Measurements from ENCODE around the gene ECD.
"Not testable (repeated sequence)": the region's sequence is repeated elsewhere in the genome, so short reads cannot be mapped to it uniquely, and the experiment has no call there.

The ECD gene

GRCh38 chr10:73156054-73156453 lies 11.8 kb downstream of the ECD start:
- DNase-seq: no peak

DNA sequence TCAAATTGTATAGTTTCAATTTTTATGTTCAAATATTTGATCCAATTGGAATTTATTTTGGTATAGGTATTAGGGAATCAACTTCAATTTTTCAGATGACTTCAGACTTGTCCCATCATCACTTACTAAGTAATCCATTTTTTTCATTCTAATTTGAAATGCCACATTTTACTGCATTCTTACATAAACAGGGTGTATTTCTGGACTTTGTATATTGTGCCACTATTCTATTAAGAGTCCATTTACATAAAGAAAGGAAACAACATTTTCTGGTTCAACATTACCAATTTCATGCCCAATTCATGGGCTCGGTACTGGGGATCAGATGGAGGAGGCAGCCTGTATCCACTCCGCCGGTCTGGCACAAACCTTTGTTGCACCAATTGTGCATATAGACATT lies 15.8 kb downstream of the ECD start:
- DNase-seq: no peak

- not testable (repeated sequence) for DNase-seq
Observed at GRCh38 chr10:73150633-73151413, 17.0 kb downstream of the ECD start.

DNA sequence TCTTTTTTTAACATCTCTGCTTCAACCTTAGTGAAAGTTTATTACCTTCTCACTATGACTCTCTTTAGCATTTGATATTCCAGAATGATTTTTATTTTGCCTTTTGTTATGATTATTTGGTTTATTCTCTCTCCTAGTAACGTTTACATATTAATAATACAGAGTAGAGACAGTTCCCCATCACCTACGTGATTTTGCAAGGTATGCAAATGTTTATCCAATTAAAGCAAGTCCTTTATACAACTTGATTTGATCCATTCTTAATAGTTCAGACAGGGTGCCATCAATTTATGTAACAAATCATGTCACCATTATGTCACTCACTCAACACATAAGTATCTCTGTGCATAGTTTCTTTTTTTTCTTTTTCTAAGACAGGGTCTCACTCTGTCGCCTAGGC lies 26.2 kb downstream of the ECD start:
- no peak for DNase-seq

DNA sequence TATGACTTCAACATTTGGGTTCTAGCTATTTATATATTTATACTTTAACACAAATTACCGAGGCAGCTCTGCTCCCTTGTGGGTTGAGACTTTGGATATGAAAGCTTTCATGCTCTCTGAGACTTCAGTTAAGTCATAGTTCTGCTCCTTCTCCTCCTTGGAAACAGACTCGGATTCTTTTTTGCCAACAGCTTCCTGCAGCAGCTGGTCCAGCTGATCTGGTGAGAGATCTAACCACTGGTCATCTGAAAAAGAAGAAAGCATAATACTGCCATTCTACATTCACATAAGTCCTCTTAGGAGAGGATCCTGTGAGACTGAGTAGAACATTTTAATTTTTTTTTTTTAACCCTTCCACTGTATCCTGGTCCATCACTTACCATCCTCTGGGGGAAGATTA lies 28.6 kb downstream of the ECD start:
- DNase-seq: no peak

DNA sequence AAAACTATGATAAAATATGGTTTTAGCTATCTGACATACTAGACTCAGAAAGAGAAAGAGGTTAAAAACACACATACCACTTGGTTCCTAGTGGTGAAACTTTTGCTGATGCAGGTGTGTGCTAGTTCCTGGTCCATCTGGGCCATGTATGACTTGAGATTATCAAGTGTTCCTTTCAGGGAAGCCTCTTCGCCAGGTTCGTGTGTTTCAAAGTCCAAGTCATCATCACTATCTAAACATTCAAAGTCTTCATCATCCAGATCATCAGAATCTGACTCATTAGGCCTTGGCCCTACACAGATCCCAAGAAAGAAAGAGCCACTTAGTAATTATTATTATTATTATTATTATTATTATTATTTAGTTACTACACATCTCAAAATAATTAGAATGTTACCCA lies 31.2 kb downstream of the ECD start:
- DNase-seq: no peak

GRCh38 chr10:73134727-73135126 lies 33.1 kb downstream of the ECD start:
- DNase-seq: no peak

DNA sequence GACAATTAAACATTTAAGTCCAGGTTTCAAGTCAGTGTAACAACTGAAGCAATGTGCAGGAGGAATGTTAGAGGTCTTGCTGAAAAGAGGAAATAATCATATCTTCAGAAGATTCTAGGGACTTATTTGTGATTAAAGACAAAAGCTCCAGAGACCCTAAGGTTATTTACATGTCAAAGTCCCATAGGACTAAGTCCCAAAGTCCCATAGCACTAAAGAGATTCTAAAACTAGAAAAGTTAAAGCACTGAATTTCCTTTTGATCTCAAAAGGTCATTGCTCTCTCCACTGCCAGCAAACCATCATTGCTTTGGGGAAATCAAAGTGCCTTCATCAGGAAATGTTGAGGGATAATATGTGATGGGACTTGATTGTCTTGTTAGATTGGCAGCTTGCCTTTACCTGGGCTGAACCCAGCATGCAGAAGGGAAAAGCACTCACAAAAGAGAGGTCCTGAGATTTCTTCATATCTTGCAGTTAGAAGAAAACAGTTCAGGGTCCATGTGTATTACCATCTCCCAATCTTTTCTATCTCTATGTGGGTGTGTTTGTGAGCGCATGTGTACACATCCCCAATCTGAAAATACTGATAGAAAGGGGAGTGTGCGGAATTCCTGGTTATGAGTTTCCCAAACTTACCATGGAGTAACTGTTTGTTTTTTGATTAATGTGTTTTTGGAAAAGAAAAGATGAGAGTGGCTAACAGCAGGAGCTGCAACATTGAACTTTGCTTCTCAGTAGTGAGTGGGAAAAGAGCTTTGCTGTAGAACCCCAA lies 35.7 kb downstream of the ECD start:
- no peak for DNase-seq

GRCh38 chr10:73131301-73131700 lies 36.5 kb downstream of the ECD start:
- DNase-seq: no peak

GRCh38 chr10:73126343-73126742 lies 41.5 kb downstream of the ECD start:
- no peak for DNase-seq

- DNase-seq: no peak
Observed at GRCh38 chr10:73119952-73120351, 47.9 kb downstream of the ECD start.

- DNase-seq: no peak
Observed at GRCh38 chr10:73119457-73119856, 48.4 kb downstream of the ECD start.

- no peak for DNase-seq
Observed at GRCh38 chr10:73117976-73118743, 49.6 kb downstream of the ECD start.

DNA sequence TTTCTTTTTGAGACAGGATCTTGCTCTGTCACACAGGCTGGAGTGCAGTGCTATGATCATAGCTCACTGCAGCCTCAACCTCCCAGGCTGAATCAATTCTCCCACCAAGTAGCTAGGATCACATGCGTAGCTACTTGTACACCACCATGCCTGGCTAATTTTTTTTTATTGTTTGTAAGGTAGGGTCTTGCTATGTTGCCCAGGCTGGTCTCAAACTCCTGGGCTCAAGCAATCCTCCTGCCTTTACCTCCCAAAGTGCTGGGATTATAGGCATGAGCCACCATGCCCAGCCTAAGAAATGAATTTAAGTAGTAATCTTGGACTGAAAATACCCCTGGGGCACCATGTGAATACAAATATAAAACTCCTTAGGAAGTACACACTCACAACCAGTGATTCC lies 51.8 kb downstream of the ECD start:
- no peak for DNase-seq

GRCh38 chr10:73113551-73113950 lies 54.3 kb downstream of the ECD start:
- no peak for DNase-seq

- not testable (repeated sequence) for DNase-seq
Observed at GRCh38 chr10:73112032-73112431, 55.8 kb downstream of the ECD start.

DNA sequence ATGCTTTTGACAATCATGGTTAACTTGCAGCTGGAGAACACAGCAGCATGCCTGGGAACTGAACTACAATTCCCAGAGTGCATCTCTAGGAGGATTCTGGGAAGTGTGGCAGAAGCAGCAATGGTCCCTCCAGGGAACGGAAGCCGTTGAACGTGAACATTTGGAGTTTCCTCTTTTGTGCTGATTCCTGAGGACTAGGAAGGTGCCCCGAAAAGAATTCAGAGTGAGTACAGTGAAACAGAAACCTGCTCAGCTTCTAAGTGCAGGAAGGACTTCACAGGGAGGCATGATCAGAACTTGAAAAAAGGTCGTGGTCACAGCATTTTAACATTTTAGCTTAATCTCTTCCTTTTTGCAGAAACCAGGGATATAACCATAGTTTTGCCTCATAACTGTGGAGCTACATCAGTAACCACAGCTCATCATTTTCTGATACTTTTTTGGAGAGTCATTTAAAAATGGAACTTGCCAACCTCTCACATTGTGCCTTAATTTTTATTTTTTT lies 57.4 kb downstream of the ECD start, which contains the start of gene NUDT13:
Gene NUDT13 (plus strand): TSS at position 111 of the 505 bp plus-strand sequence. CDS start 3,911 bp downstream, outside the sequence.
- DNase-seq: peak; percentile 41

GRCh38 chr10:73109248-73109652 lies 58.6 kb downstream of the ECD start:
- not testable (repeated sequence) for DNase-seq

DNA sequence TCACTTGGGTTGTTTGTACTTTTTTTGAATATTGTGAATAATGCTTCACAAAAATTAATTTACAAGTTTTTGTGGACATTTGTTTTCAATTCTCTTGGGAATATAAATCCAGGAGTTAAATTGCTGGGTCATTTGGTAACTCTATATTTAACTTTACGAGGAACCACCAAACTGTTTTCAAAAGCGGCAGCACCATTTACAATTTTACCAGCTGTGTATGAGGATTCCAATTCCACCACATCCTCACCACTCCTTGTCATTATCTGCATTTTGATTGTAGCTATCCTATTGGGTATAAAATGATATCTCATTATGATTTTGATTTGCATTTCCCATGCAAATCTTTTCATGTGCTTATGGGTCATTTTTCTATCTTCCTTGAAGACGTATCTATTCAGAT lies 61.5 kb downstream of the ECD start:
- no peak for DNase-seq

GRCh38 chr10:73099141-73099540 lies 68.7 kb downstream of the ECD start:
- no peak for DNase-seq

GRCh38 chr10:73097305-73097670 lies 70.5 kb downstream of the ECD start:
- no peak for DNase-seq

DNA sequence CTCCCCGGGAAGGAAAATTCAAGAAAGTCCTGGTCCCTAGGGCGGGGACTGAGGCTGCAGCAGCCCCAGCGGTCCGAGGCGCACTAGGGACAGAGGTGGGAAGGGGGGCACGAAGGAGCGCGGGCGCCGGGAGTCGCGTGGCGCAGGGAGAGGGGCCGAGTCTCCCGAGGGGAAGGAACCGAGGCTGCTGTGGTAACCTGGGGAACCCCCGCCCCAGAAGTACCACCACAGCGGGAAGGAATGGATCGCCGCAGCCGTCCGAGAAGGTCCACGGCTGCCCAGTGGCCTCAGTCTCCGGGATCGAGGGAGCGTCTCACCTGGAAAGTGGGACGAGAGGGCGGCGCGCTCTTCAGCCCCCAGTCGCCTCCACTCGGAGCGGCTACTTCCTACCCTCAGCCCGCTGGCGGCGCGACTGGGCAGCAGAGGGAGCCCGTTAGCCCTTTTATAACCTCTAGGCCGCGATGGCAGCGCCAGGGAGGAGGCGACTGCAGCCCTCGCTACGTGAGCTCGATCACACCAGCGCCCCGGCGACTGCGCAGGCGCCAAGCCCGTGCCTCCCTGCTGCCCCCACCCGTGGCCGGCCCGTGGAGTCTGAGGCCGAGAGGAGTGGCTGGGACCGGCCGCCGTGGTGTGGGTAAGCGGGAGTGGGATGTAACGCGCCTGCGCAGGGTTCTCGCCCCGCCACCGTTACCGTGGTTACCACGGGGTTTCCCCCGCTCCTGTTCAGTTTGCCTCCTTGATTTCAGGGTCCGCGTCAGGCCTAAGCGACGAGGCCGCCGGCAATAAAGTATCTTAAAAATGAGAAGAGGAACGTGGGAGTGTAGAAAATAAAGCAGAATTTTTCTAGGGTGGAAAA lies 71.1 kb downstream of the ECD start, which contains the start of gene P4HA1:
Gene P4HA1 (minus strand): TSS at position 418 of the 856 bp plus-strand sequence. CDS start 21,983 bp downstream, outside the sequence.
- DNase-seq: peak; percentile 54
